Stimulated activated CD4-positive, alpha-beta T cell treated with anti-CD3 and anti-CD28 coated beads, Interleukin-4, amount 100 ng/mL, for 48 hours (primary cell): ENCODE data around the gene CLCNKB.
"Not testable (repeated sequence)": the region's sequence is repeated elsewhere in the genome, so short reads cannot be mapped to it uniquely, and the experiment has no call there.

ENCODE experiments used
- DNase-seq, 2 donors: peaks; one replicate each; pipeline ENCODE4 v3.0.0-alpha.2; 2020; ENCODE audit warnings: low read depth in 2 of 2

CLCNKB gene

GRCh38 chr1:16033103-16033632, 10.4 kb upstream of the CLCNKB start:
- not testable (repeated sequence) for DNase-seq

GRCh38 chr1:16036461-16036860, 7.1 kb upstream of the CLCNKB start:
- DNase-seq = not testable (repeated sequence)

GRCh38 chr1:16038620-16038912, 5.0 kb upstream of the CLCNKB start:
- no peak for DNase-seq

GRCh38 chr1:16039871-16040270, 3.7 kb upstream of the CLCNKB start:
- not testable (repeated sequence) for DNase-seq

GRCh38 chr1:16041200-16041599, 2.4 kb upstream of the CLCNKB start:
- no peak for DNase-seq

- DNase-seq = no peak
Observed at GRCh38 chr1:16042096-16042495, 1.5 kb upstream of the CLCNKB start.

- not testable (repeated sequence) for DNase-seq
Observed at GRCh38 chr1:16042654-16043053, 928 bp upstream of the CLCNKB start.

GRCh38 chr1:16043950-16044349, 368 bp downstream of the CLCNKB start:
- DNase-seq = no peak

- no peak for DNase-seq
Observed at GRCh38 chr1:16046842-16047241, 3.3 kb downstream of the CLCNKB start.

- no peak for DNase-seq
Observed at GRCh38 chr1:16047791-16048475, 4.4 kb downstream of the CLCNKB start.

- DNase-seq = peak in 1 of 2 donors; percentile 33
Observed at GRCh38 chr1:16048573-16049189, 5.1 kb downstream of the CLCNKB start.

- DNase-seq = no peak
Observed at GRCh38 chr1:16050328-16050727, 6.7 kb downstream of the CLCNKB start.

- DNase-seq = no peak
Observed at GRCh38 chr1:16051039-16051438, 7.5 kb downstream of the CLCNKB start.

GRCh38 chr1:16051949-16052348, 8.4 kb downstream of the CLCNKB start:
- DNase-seq = not testable (repeated sequence)

GRCh38 chr1:16053781-16054502, 10.4 kb downstream of the CLCNKB start:
- no peak for DNase-seq

- no peak for DNase-seq
Observed at GRCh38 chr1:16054598-16055540, 11.3 kb downstream of the CLCNKB start.

GRCh38 chr1:16055613-16056520, 12.3 kb downstream of the CLCNKB start:
- peak; percentile 62 to 90 for DNase-seq

- not testable (repeated sequence) for DNase-seq
Observed at GRCh38 chr1:16056521-16056912, 12.9 kb downstream of the CLCNKB start.

GRCh38 chr1:16057314-16057915, 13.8 kb downstream of the CLCNKB start:
- DNase-seq = not testable (repeated sequence)
